Caco-2 (cell line): ENCODE results near the gene SDR42E2. TPM values are rescaled to one million over a fixed set of nuclear protein-coding genes. Genes with fewer than 3 reads are reported as not detected.

Experiments used
- BruUV-seq: library from RNA; stranded (reverse); fragments of 400-500 nt; replicated peaks from 2 replicates; lab custom pipeline; 2021; lab: Mats Ljungman, UMichigan
- CTCF ChIA-PET: fragments of 300-600 bp; sonication (Branson Sonifier 250); formaldehyde crosslinking; loops from one replicate; lab custom pipeline; 2022; ENCODE audit warnings: antibody characterized with exemption; lab: Charles Lee
- POLR2A ChIA-PET: fragments of 300-600 bp; sonication (Branson Sonifier 250); formaldehyde crosslinking; loops from one replicate; lab custom pipeline; 2022; ENCODE audit warnings: antibody characterized with exemption; lab: Charles Lee
- DNase-seq, 2 experiments: peaks; one replicate each; pipeline versions ENCODE4 v3.0.0 to v3.0.0-alpha.2; 2020 to 2022
- H3K27me3 ChIP-seq: replicated peaks from 2 replicates; pipeline ENCODE4 v1.6.0; 2011; ENCODE audit warnings: low read length; ENCODE audit not compliant: control insufficient read depth, insufficient read depth
- H3K36me3 ChIP-seq: 2 replicates; pipeline ENCODE4 v1.5.1; 2011; ENCODE audit warnings: low read length; ENCODE audit not compliant: control insufficient read depth, insufficient read depth
- H3K4me1 ChIP-seq: fragments of 250-450 bp; sonication (Bioruptor Pico); 2 replicates; pipeline ENCODE4 v1.5.1; 2020; ENCODE audit warnings: mild to moderate bottlenecking
- H3K4me3 ChIP-seq: 2 replicates; pipeline ENCODE4 v1.5.1; 2011; ENCODE audit warnings: low read depth, mild to moderate bottlenecking, control low read depth, low read length
- H3K9me3 ChIP-seq: fragments of 250-450 bp; sonication (Bioruptor Pico); 2 replicates; pipeline ENCODE4 v1.5.1; 2020; ENCODE audit warnings: mild to moderate bottlenecking, moderate library complexity
- H3K27ac Mint-ChIP-seq: one replicate; pipeline ENCODE4 v1.8.0; 2022; ENCODE audit warnings: mixed read lengths; ENCODE audit not compliant: unreplicated experiment
- H3K27me3 Mint-ChIP-seq: one replicate; pipeline ENCODE4 v1.8.0; 2022; ENCODE audit warnings: mixed read lengths; ENCODE audit not compliant: insufficient read depth, unreplicated experiment
- H3K36me3 Mint-ChIP-seq: one replicate; pipeline ENCODE4 v1.8.0; 2022; ENCODE audit warnings: mild to moderate bottlenecking, mixed read lengths; ENCODE audit not compliant: insufficient read depth, unreplicated experiment
- H3K4me1 Mint-ChIP-seq: one replicate; pipeline ENCODE4 v1.8.0; 2022; ENCODE audit warnings: low read depth, mixed read lengths; ENCODE audit not compliant: unreplicated experiment
- H3K4me3 Mint-ChIP-seq: one replicate; pipeline ENCODE4 v1.8.0; 2022; ENCODE audit warnings: mild to moderate bottlenecking, moderate library complexity, mixed read lengths; ENCODE audit not compliant: unreplicated experiment
- H3K9me3 Mint-ChIP-seq: one replicate; pipeline ENCODE4 v1.8.0; 2022; ENCODE audit warnings: mixed read lengths; ENCODE audit not compliant: unreplicated experiment
- intact Hi-C: fragments of 100-400 bp; cut with micrococcal nuclease; formaldehyde crosslinking; loops from one replicate; pipeline ENCODE4 v1.10.0; 2022; ENCODE audit not compliant: unreplicated experiment
- total RNA-seq: library from RNA; stranded (reverse); gene quantifications from 2 replicates; pipeline ENCODE4 v1.2.3, GENCODE V29; 2022
- TF ChIP-seq, protein P1 (sequence below), 2 experiments: fragments of 200-600 bp in 1 of 2; IDR thresholded peaks; 1 replicate in 1 of 2; 2 replicates in 1 of 2; pipeline versions ENCODE4 v1.5.1 to v1.8.0; 2011 to 2022; ENCODE audit warnings: antibody characterized with exemption in 1 of 2, control low read depth in 1 of 2, inconsistent platforms in 1 of 2, low read depth in 1 of 2, low read length in 1 of 2, mild to moderate bottlenecking in 1 of 2, moderate library complexity in 1 of 2; ENCODE audit not compliant: insufficient read depth in 1 of 2, severe bottlenecking in 1 of 2, unreplicated experiment in 1 of 2

The SDR42E2 gene
- total RNA-seq, 1 experiment from 2014 or later = not detected

DNA sequence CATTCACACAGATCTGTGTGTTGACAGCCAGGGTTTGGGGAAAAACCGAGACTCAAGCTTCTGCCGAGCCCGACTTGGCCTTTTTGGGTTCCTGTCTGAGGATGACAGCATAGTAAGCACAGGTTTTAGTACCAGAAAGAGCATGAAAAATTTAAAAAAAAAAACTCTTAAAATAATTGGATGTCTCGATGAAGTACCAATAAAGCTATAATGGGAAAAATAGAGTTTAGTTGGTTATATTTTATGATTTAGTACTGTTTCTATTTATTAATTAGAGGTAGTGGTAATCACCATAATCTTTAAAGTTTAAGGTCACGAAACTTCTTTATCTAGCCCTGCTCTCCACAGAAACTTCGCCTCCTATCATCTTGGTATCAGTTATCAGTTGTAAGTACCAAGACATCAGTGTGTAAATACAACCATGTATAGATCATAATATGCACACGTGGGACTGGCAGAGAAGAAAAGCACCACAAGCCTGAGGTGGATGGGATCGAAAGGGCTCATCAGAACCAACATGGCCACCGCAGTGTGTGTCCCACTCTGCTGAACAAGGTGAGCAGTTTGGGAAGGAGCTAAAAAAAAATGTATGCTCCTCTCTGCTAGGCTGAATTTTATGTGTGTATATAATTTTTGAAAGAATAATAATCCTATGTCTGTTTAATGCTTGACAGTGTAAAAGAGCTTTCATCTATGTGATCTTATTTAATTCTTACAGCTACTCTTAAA lies 29.4 kb downstream of the SDR42E2 start:
- DNase-seq = peak in 1 of 2 experiments; percentile 47
- peaks cover 7% of the 10 kb centered on the region for H3K4me1 Mint-ChIP-seq
- no peaks in the 10 kb centered on the region for H3K36me3 ChIP-seq
- peak overlapping the region; percentile 45 for H3K4me3 ChIP-seq
- H3K27me3 Mint-ChIP-seq = peaks cover 3% of the 10 kb centered on the region
- H3K4me1 ChIP-seq = peaks cover 8% of the 10 kb centered on the region; the same call in 1 of the 2 replicates
- intact Hi-C loops = loop anchor here (2.0 kb wide), 1 partner anchor 15 kb away; the partner anchor contains the start of gene EEF2K
- no peaks in the 10 kb centered on the region for H3K9me3 Mint-ChIP-seq
- peaks cover 19% of the 10 kb centered on the region for H3K36me3 Mint-ChIP-seq
- H3K27ac Mint-ChIP-seq = peak overlapping the region; percentile 98
- CTCF ChIA-PET = interaction anchor here (0.6 to 1.7 kb wide), 3 partner anchors 14 to 1323 kb away, joined by 3 to 9 read pairs (median 4); partner anchors contain the start of gene EEF2K
- POLR2A ChIA-PET = interaction anchor here (0.5 to 1.0 kb wide), 3 partner anchors 14 to 891 kb away, joined by 5 to 6 read pairs (median 6); partner anchors contain the start of gene EEF2K
- BruUV-seq = TSS peak; percentile 85
- TF ChIP-seq, protein P1, sequence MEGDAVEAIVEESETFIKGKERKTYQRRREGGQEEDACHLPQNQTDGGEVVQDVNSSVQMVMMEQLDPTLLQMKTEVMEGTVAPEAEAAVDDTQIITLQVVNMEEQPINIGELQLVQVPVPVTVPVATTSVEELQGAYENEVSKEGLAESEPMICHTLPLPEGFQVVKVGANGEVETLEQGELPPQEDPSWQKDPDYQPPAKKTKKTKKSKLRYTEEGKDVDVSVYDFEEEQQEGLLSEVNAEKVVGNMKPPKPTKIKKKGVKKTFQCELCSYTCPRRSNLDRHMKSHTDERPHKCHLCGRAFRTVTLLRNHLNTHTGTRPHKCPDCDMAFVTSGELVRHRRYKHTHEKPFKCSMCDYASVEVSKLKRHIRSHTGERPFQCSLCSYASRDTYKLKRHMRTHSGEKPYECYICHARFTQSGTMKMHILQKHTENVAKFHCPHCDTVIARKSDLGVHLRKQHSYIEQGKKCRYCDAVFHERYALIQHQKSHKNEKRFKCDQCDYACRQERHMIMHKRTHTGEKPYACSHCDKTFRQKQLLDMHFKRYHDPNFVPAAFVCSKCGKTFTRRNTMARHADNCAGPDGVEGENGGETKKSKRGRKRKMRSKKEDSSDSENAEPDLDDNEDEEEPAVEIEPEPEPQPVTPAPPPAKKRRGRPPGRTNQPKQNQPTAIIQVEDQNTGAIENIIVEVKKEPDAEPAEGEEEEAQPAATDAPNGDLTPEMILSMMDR (IDR thresholded peaks at IDR 0.05; ENCODE audit: insufficient read depth in 1 of 2, low read depth in 1 of 2, low read length in 1 of 2, severe bottlenecking in 1 of 2, unreplicated experiment in 1 of 2) = no peak
- H3K9me3 ChIP-seq = no peaks in the 10 kb centered on the region
- H3K4me3 Mint-ChIP-seq = peak overlapping the region; percentile 97
- H3K27me3 ChIP-seq = no peaks in the 10 kb centered on the region

DNA sequence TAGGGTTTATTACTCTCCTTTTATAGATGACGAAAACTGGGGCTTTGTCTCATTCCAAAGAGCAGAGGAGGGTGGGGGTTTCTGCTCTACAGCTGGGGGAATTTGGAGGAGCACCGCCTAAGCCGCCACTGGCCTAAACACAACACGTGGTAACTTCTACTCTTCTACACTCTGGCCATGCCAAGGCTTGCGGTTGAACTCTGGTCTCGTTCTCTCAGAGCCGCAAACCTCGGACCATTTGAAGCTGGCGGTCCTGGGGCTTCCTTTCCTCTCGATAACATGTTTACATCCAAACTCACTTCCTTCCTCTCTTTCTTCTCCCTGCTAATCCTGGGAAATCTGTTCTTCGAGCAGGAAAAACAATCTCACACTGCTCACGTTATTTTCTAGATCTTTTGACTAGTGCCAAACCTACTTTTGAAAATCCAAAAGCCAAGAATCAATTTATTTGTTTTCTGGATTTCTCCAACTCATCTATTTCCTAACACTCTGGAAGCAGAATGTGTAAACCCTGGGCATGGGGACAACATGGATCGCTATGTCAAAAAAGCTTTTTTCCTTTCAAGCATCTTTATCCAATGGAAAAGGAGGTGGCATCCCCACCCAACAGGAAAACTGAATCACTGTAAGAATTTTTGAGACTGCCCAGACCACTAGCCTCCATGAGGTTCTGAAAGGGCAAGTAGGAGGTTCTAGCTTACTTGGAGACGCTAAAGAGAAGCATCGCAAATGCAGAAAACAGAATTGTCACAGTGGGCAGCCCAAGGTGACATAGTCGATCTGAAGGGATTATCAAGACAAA lies 30.2 kb downstream of the SDR42E2 start:
- H3K27me3 ChIP-seq = no peaks in the 10 kb centered on the region
- peak overlapping the region; percentile 45 for H3K4me3 ChIP-seq
- DNase-seq = peak; percentile 61 to 78
- Mint-ChIP-seq H3K4me1 (peaks cover 7% of the 10 kb centered on the region), H3K9me3 (no peaks in the 10 kb centered on the region), H3K27me3 (peaks cover 3% of the 10 kb centered on the region), H3K27ac (peak overlapping the region; percentile 98), H3K4me3 (peak overlapping the region; percentile 97), H3K36me3 (peaks cover 23% of the 10 kb centered on the region)
- H3K36me3 ChIP-seq = no peaks in the 10 kb centered on the region
- H3K9me3 ChIP-seq = no peaks in the 10 kb centered on the region
- H3K4me1 ChIP-seq = peaks cover 8% of the 10 kb centered on the region; the same call in 1 of the 2 replicates
- CTCF ChIA-PET = interaction anchor here (1.7 kb wide), 1 partner anchor 13 kb away, joined by 9 read pairs; the partner anchor contains the start of gene EEF2K
- POLR2A ChIA-PET = interaction anchor here (0.5 kb wide), 1 partner anchor 244 kb away, joined by 6 read pairs; no protein-coding TSS in a partner anchor
- BruUV-seq = no TSS peak
- intact Hi-C loops = no loop called here
- TF ChIP-seq, protein P1 (IDR thresholded peaks at IDR 0.05; ENCODE audit: insufficient read depth in 1 of 2, low read depth in 1 of 2, low read length in 1 of 2, severe bottlenecking in 1 of 2, unreplicated experiment in 1 of 2) = no peak

DNA sequence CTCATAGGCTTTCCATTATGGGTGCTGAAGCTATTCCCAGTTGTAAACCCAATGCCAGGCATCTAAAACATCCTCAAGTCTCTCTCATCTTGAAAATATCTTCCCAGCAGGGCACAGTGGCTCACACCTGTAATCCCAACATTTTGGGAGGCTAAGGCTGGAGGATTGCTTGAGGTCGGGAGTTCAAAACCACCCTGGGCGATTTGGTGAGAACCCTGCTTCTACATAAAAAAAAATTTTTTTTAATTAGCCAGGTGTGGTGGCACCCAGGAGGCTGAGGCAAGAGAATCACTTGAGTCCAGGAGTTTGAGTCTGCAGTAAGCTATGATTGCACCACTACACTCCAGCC lies 30.7 kb downstream of the SDR42E2 start:
- H3K4me3 ChIP-seq = no peak overlapping the region; the same call in 1 of the 2 replicates
- H3K27ac Mint-ChIP-seq = no peak overlapping the region
- TF ChIP-seq, protein P1 (IDR thresholded peaks at IDR 0.05; ENCODE audit: insufficient read depth in 1 of 2, low read depth in 1 of 2, low read length in 1 of 2, severe bottlenecking in 1 of 2, unreplicated experiment in 1 of 2) = no peak
- H3K9me3 ChIP-seq = no peaks in the 10 kb centered on the region
- H3K4me1 Mint-ChIP-seq = peaks cover 7% of the 10 kb centered on the region
- H3K27me3 Mint-ChIP-seq = peaks cover 3% of the 10 kb centered on the region
- no TSS peak for BruUV-seq
- H3K9me3 Mint-ChIP-seq = no peaks in the 10 kb centered on the region
- no peak overlapping the region for H3K4me3 Mint-ChIP-seq
- peaks cover 23% of the 10 kb centered on the region for H3K36me3 Mint-ChIP-seq
- intact Hi-C loops = no loop called here
- peaks cover 8% of the 10 kb centered on the region; the same call in 1 of the 2 replicates for H3K4me1 ChIP-seq
- no peaks in the 10 kb centered on the region for H3K36me3 ChIP-seq
- no peak for DNase-seq
- ChIA-PET POLR2A (no interaction called here), CTCF (no interaction called here)
- H3K27me3 ChIP-seq = no peaks in the 10 kb centered on the region
